GM10847 (cell line): ENCODE data around the gene PRR12.

Experiments used
- POLR2A ChIP-seq: IDR thresholded peaks from 2 replicates; pipeline ENCODE4 v1.6.1; 2011; ENCODE audit not compliant: insufficient read length; ENCODE audit errors: extremely low read depth

The PRR12 gene

GRCh38 chr19:49574206-49574755 lies 16.7 kb upstream of the PRR12 start:
- no peak for TF ChIP-seq POLR2A

GRCh38 chr19:49579193-49579592 lies 11.8 kb upstream of the PRR12 start:
- TF ChIP-seq POLR2A = no peak

GRCh38 chr19:49579947-49580263 lies 11.1 kb upstream of the PRR12 start:
- TF ChIP-seq POLR2A = no peak

GRCh38 chr19:49580264-49581006 lies 10.5 kb upstream of the PRR12 start, which contains the start of gene NOSIP:
Gene NOSIP, minus strand, starts transcription at chr19:49580556. Its CDS starts 19,865 bp downstream, at chr19:49560691.
- TF ChIP-seq POLR2A = peak; percentile 98

- no peak for TF ChIP-seq POLR2A
Measured at GRCh38 chr19:49581007-49581508, 9.9 kb upstream of the PRR12 start, which contains the start of gene PRRG2. Gene PRRG2, plus strand, starts transcription at chr19:49581316. Its CDS starts 1,904 bp downstream, at chr19:49583220.

GRCh38 chr19:49583239-49583638 lies 7.7 kb upstream of the PRR12 start:
- no peak for TF ChIP-seq POLR2A

- TF ChIP-seq POLR2A = no peak
Measured at GRCh38 chr19:49585023-49585422, 6.0 kb upstream of the PRR12 start.

- no peak for TF ChIP-seq POLR2A
Measured at GRCh38 chr19:49587227-49587626, 3.8 kb upstream of the PRR12 start.

- no peak for TF ChIP-seq POLR2A
Measured at GRCh38 chr19:49588365-49589122, 2.4 kb upstream of the PRR12 start.

- TF ChIP-seq POLR2A = no peak
Measured at GRCh38 chr19:49589502-49589905, 1.5 kb upstream of the PRR12 start.

- TF ChIP-seq POLR2A = peak; percentile 74
Measured at GRCh38 chr19:49590071-49590970, 661 bp upstream of the PRR12 start.

GRCh38 chr19:49591731-49592485 lies 926 bp downstream of the PRR12 start:
- no peak for TF ChIP-seq POLR2A

GRCh38 chr19:49592486-49593232 lies 1.7 kb downstream of the PRR12 start:
- no peak for TF ChIP-seq POLR2A

- TF ChIP-seq POLR2A = no peak
Measured at GRCh38 chr19:49593233-49594113, 2.5 kb downstream of the PRR12 start.
